Urinary bladder (tissue), 4 donors: ENCODE data around the gene CLTCL1. TPM values are rescaled to one million over a fixed set of nuclear protein-coding genes. Genes with fewer than 3 reads are reported as not detected.

Experiments
- DNase-seq: peaks from one replicate; pipeline ENCODE4 v3.0.0-alpha.2; 2015; ENCODE audit errors: extremely low spot score
- H3K27ac ChIP-seq: one replicate; pipeline ENCODE4 v1.5.1; 2013; ENCODE audit warnings: low read depth, mild to moderate bottlenecking, moderate library complexity
- H3K36me3 ChIP-seq: one replicate; pipeline ENCODE4 v1.6.1; 2013; ENCODE audit warnings: mild to moderate bottlenecking, moderate library complexity; ENCODE audit not compliant: insufficient read depth
- H3K4me1 ChIP-seq: one replicate; pipeline ENCODE4 v1.6.1; 2013; ENCODE audit warnings: mild to moderate bottlenecking, moderate library complexity; ENCODE audit not compliant: insufficient read depth
- H3K4me3 ChIP-seq: one replicate; pipeline ENCODE4 v1.5.1; 2013; ENCODE audit warnings: low read depth, low read length
- WGBS: extraction: QIAGEN DNeasy Blood & Tissue Kit; methylation state at CpG from one replicate; pipeline ENCODE4 v1.1.7; 2013; 5-methylcytosine and 5-hydroxymethylcytosine counted together
- polyA plus RNA-seq: library from polyadenylated mRNA; stranded (reverse); fragments of 200-250 nt; gene quantifications from one replicate; pipeline ENCODE4 v1.2.3, GENCODE V29; 2013
- total RNA-seq: library from RNA; depleted of rRNA; stranded (reverse); fragments of >200 nt; gene quantifications from one replicate; pipeline ENCODE4 v1.2.3, GENCODE V29; 2014
- donor health status: healthy with polysubstance abuse.
- donor health status: healthy.

Gene CLTCL1
- total and polyA plus RNA-seq, 2 donors, result 6.0 to 7.0 TPM

DNA sequence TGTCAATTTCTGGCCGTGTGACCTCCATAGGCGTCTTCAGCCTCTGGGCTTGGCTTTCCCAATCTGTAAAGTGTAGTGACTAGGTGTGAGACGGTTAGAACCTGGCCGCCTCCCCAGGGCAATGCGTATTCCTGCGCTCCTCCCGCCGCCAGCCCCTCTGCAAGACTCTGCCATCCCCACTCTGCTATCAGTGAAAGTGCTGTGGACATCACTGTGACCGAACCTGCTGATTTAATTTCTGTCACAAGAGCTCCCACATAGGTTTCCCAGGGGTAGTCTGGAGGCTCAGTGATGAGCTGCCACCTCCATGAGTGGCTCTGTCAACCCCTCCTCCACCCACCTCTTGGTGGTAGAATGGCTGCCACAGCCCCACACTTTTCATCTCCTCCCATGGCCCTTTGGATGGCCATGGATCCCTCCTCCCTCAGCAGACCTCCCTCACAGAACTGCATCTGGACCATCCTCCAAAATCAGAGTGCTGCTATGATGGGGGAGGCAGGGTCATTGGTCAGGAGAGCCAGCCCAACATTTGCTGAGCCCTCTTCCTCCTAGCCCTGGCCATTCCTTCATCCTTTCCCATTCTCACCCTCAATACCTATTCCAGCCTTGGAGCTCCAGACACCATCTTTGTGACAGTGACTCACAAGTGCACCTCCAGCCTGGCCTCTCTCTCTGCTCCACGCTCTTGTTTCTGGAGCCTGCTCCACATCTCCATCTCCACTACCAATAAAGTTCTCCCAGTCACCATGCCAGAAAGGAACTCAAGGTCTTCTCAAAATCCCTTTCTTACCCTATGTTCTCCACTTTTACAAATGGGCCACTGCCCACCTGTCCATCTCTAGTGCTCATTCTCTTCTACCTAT, 140.0 kb downstream of the CLTCL1 start:
- Histone ChIP-seq H3K4me3 (no peak overlapping the region), H3K4me1 (peaks cover 1% of the 10 kb centered on the region), H3K27ac (no peak overlapping the region), H3K36me3 (no peaks in the 10 kb centered on the region)
- WGBS, result 49% methylated on average over 10 of the region's 10 CpGs
- no peak for DNase-seq

DNA sequence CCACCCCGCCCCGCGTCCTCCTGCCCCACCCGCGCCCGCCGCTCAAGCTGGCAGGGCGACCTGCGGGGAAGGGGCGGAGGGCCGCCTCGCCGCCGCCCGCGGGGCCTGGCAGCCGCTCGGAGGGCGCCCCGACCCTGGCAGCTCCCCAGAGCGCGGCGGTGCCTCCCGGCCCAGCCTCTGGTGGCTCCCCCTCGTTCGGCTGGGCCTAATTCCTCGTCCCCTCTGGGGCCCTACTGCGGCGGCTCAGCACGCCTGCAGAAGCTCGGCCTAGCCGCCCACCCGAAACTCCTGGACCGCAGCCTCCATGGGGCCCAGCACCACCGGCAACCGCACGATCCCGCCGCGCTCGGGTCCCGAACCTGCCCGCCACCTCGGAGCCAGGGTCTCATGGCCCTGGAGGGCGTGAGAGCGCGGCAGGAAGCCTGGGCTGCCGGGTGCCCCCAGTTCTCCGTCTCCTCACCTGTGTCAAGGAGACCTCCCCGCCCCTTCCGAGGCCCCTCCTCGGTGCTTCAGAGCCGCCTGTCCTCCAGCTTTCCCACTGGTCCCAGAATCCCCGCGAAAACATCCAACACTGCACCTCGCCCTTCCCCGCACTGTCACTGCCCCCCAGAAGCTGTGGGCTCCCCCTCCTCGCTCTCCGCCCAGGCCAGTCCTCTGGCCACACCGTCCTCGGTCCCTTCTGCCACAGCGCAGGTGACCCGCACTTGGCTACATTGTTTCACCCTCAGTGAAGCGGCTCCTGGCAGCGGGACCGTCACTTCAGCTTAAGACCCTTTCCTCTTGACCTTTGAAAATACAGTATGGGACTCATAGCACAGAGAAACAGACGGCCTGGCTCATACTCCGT, 140.8 kb downstream of the CLTCL1 start:
- Histone ChIP-seq H3K27ac (no peak overlapping the region), H3K4me3 (no peak overlapping the region), H3K4me1 (peaks cover 1% of the 10 kb centered on the region), H3K36me3 (no peaks in the 10 kb centered on the region)
- WGBS, result 7% methylated on average over 68 of the region's 68 CpGs
- no peak for DNase-seq

DNA sequence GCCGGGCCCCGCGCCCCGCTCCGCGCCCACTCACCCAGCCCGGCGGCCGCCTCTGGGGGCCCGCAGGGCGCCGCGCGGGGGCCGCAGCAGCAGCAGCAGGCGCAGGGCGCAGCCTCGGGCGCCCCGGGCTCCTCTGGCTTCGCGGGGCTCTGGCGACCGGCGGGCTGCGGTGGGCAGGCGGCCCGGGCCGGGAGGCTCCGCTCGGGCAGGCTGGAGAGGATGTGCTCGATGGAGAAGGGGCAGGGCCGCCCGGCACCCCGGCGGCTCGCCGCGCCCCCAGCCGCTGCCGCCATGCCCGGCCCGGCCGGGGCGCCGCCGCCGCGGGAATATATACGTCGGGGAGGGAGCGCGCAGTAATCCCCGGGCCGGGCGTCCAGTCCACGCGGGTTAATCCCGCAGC, 141.5 kb downstream of the CLTCL1 start, which contains the start of gene GSC2:
GSC2 (minus strand) TSS at position 302 of the 400 bp plus-strand sequence; CDS start at position 293, 9 bp downstream.
- Histone ChIP-seq H3K4me1 (peaks cover 1% of the 10 kb centered on the region), H3K27ac (no peak within 1 kb of the TSS), H3K4me3 (peak within 1 kb of the TSS; percentile 14), H3K36me3 (no peaks in the 10 kb centered on the region)
- WGBS, result 1% methylated on average over 59 of the region's 59 CpGs
- no peak for DNase-seq

DNA sequence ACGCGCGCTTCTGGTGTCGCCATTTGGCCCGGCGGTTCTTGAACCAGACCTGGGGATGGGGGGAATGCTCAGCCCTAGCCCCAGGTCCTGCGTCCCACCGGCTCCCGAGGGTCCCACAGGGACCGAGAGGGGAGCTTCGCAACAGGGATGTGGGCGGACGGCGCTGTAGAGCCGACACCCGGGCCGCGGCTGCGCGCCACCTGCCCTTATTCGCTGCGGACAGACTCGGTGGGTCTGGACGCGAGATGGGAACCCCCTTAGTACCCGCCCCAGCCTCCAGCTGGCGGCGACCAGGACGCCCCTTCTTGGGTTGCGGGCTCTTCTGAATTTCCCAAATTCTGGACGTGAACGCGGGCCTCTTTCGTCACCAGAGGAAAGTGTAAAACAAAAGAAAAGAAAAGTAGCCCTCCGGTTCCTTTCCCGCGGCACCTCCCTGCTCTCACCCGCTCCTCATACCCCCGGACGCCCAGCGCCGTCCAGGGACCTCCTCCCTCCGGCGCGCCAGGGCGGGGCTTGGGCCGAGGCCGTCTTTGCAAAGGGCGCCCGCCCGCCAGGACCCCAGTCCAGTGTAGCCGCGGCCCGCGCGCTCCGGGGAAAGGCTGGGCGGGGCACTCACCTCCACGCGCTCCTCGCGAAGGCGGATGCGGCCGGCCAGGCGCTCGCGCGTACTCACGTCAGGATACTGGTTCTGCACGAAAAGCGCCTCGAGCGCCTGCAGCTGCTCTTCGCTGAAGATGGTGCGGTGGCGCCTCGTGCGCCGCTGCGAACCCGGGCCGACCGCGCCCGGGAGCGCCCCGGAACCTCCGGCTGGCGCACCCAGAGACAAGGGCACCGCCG, 142.3 kb downstream of the CLTCL1 start:
- 2% methylated on average over 92 of the region's 92 CpGs for WGBS
- H3K36me3 ChIP-seq, result no peaks in the 10 kb centered on the region
- no peak overlapping the region for H3K27ac ChIP-seq
- peaks cover 1% of the 10 kb centered on the region for H3K4me1 ChIP-seq
- peak overlapping the region; percentile 14 for H3K4me3 ChIP-seq
- no peak for DNase-seq

DNA sequence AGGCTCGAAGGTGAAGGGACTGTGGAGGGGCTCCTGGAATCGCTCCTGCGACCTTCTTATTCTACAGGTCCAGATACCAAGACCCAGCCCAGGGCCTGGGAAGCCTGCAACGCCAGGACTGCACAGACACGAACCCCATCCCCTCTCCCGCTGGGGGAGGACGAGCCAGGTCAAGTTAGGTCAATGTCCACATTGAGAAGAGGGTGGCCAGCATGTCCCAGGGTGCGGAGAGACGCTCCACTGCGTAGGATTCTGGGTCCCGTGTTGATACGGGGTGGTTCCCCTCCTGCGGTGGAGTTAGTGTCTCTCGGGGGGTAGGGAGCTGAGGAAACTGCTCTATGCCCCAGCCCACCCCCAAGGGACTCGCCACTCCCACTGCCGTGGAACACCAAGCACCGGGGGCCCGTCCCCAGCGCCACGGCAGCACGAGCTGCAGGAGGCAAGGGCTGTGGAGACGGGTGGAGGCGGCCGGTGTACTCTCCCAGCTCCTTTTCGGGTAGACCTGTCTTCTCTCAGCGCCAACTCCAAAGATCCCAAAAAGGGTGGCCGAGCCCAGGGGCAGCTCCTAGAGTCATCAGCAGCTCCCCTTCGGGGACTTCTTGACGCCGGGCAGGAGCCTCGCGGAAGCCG, 143.0 kb downstream of the CLTCL1 start:
- no peak for DNase-seq
- H3K4me1 ChIP-seq, result peaks cover 1% of the 10 kb centered on the region
- no peak overlapping the region for H3K27ac ChIP-seq
- no peaks in the 10 kb centered on the region for H3K36me3 ChIP-seq
- WGBS, result 36% methylated on average over 33 of the region's 33 CpGs
- H3K4me3 ChIP-seq, result no peak overlapping the region

DNA sequence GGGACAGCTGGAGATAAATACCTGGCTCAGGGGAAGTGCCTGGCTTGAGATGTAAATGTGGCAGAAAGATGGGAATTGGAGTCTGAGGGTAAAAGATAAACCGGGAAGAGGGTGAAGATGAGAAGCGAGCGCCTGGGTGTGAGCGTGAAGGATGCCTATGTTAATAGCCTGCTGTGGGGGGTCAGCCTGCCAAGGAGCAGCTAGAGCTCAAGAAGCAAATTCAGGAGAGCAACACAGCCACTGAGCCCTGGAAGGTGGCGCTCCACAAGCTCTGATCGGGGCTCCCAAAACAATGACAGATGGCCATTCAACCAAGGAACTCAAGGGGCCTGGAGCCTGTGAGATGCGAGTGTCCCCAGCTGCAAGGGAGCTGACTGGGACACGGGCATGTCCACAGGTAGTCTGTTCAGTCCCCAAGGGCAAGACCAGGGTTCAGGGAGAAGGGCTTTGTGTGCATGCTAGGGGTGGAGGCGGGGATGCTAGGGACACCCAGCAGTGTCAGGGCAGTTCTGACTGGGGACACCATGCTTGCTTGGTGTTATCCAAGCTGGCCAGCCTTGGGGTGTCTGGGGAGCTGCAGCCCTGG, 144.2 kb downstream of the CLTCL1 start:
- Histone ChIP-seq H3K27ac (no peak overlapping the region), H3K36me3 (no peaks in the 10 kb centered on the region), H3K4me1 (peaks cover 1% of the 10 kb centered on the region), H3K4me3 (no peak overlapping the region)
- 21% methylated on average over 9 of the region's 9 CpGs for WGBS
- DNase-seq, result no peak

DNA sequence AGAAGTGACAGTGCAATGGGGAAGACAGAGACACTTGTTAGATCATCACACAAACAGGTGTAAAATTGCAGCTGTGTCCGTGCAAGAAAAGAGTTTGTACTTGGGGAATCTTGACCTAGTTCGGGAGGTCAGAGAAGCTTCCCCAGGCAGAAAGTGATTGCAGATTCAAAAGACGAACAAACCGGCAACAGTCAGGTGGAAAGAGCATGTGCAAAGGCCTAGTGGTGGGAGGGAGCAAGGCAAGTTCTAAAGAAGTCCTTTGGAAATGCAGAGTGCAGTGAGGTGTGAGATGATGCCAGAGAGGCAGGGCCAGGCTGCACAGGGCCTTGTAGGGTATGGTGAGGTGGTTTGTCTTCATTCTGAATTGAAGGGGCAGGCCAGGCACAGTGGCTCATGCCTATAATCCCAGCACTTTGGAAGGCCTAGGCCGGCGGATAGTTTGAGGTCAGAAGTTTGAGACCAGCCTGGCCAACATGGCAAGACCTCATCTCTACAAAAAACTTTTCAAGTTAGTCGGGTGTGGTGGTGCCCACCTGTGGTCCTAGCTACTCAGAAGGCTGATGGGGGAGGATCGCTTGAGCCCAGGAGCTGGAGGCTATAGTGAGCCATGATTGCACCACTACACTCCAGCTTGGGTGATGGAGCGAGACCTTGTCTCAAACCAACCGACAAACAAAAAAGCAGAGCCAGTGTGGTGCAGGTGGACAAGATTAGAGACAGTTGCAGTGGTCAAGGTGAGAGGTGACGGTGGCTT, 145.1 kb downstream of the CLTCL1 start:
- no peak overlapping the region for H3K4me3 ChIP-seq
- DNase-seq, result no peak
- 82% methylated on average over 11 of the region's 11 CpGs for WGBS

DNA sequence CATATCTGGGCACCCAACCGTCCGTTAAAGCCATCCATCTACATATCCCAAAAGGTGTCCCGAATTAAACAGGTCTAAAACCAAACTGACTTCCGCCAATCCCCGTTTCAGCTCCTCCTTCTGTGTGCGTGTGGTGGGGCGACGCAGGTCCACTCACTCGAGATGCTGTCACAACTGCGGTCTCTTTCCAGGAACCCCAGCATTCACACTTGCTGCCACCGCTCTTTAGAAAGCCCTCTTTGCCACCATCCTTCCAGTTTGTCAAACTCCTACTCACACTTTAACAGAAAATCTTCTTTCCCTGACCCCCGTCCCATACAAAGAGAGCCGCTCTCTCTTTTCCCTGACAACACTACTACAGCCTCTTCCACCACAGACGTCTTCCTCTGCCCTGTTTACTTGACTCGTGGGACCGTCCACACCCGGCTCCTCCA, 147.5 kb downstream of the CLTCL1 start:
- peak overlapping the region; percentile 42 for H3K27ac ChIP-seq
- WGBS, result 3% methylated on average over 17 of the region's 17 CpGs
- peak overlapping the region; percentile 63 for H3K4me3 ChIP-seq
- H3K36me3 ChIP-seq, result no peaks in the 10 kb centered on the region
- H3K4me1 ChIP-seq, result no peaks in the 10 kb centered on the region
- DNase-seq, result no peak

More for the DNA sequence above, 145.1 kb downstream of the CLTCL1 start:
- Histone ChIP-seq H3K36me3 (no peaks in the 10 kb centered on the region), H3K27ac (no peak overlapping the region), H3K4me1 (peaks cover 1% of the 10 kb centered on the region)

DNA sequence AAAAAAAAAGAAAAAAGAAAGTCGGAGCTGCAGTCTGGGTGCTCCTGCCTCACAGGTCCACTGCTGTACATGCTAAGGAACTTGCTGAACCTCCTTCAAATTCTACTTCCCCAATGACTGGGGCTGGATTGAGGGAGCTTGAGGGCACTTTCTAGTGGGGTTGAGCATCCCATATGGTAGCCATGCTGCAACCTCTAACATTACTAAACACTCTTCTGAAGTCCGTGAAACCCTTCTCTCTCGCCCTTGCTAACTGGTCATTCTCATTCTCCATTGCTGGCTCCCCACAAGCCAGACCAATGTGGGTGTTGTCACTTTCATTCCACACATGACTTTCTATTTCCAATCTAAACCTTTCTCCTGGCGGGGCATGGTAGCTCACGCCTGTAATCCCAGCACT, 148.3 kb downstream of the CLTCL1 start:
- 89% methylated on average over 5 of the region's 5 CpGs for WGBS
- H3K4me3 ChIP-seq, result no peak overlapping the region
- H3K36me3 ChIP-seq, result peaks cover 2% of the 10 kb centered on the region
- H3K4me1 ChIP-seq, result no peaks in the 10 kb centered on the region
- no peak overlapping the region for H3K27ac ChIP-seq
- no peak for DNase-seq

DNA sequence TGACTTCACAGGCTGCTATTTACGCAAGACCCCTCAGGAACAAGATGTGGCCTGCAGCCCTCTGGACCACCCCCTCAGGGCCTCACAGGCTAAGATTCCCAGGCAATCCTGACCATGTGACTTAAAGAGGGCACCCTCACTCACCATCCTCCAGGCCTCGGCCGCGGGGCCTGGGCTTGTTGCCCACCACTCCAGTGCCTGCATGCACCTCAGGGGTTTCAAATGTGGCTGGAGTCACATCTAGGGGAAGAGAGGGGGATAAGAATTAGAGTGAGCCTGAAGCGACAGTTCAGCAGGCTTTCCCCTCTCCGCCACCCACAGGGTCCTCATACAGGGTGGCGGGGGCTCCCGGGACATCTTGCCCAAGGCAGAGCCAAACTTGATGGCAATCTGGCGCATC, 149.1 kb downstream of the CLTCL1 start:
- Histone ChIP-seq H3K4me3 (no peak overlapping the region), H3K36me3 (peaks cover 2% of the 10 kb centered on the region), H3K4me1 (no peaks in the 10 kb centered on the region), H3K27ac (no peak overlapping the region)
- 96% methylated on average over 9 of the region's 9 CpGs for WGBS
- DNase-seq, result no peak

DNA sequence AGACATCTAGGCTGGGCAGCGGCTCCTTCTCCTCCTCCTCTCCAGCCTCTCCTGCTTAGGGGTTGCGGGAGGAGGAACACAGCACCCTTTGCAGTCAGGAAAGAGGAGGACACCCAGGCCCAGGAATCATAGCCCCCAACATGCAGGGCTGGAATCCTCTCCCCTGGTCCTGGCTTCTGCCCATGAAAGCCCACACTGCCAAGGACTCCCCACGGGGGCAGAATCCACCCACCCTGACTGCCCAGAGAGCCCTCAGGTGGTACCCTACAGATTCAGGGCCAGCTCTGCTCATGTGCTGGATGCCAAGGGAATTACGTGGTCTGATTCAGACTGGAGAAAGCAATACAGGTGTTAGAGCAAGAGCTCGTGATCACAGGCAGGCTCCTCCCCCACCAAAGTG, 151.5 kb downstream of the CLTCL1 start:
- no peak overlapping the region for H3K4me3 ChIP-seq
- H3K27ac ChIP-seq, result no peak overlapping the region
- H3K36me3 ChIP-seq, result peaks cover 2% of the 10 kb centered on the region
- no peak for DNase-seq
- H3K4me1 ChIP-seq, result no peaks in the 10 kb centered on the region
- 92% methylated on average over 5 of the region's 5 CpGs for WGBS

DNA sequence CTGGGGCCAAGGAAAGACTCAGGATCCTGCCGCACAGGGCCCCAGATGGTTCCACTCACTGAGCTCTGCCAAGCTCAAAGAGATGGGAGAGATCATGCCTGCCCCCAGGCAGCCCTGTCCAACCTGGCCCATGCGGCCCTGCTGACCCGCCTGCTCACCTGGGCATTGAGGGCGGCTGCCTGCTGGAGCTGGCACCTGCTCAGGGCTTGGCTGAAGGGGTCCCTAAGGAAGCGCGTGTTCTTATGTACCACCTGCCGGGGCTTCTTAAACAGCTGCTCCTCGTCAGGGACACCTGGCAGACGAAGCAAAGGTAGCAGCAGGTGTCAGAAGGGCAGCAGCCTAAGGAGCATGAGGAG, 152.5 kb downstream of the CLTCL1 start:
- whole genome bisulfite sequencing, result 92% methylated on average over 9 of the region's 9 CpGs
- Histone ChIP-seq H3K4me1 (no peaks in the 10 kb centered on the region), H3K4me3 (no peak overlapping the region), H3K36me3 (peaks cover 2% of the 10 kb centered on the region), H3K27ac (no peak overlapping the region)
- no peak for DNase-seq
